ENCODE data around the gene VDR.

VDR gene

DNA sequence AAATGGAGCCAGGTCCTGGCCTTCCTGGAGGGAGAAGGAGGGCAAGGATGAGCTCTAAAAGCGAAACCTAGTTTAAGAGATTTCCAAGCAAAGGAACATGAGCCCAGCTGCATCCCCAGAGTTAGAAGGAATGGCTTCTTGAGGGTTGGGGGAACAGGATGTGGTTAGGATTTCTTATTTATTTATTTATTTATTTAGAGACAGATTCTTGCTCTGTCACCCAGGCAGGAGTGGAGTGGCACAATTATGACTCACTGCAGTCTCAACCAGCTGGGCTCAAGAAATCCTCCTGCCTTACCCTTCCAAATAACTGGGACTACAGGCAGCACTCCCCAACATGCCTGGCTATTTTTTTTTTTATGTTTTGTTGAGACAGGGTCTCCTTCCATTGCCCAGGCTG is 33.3 kb upstream of the VDR start:
- H3K27ac ChIP-seq = no peak overlapping the region
- intact Hi-C loops (cut with DNase I; ENCODE audit: low total_unique reads) = no loop called here
- TF ChIP-seq, protein P1, sequence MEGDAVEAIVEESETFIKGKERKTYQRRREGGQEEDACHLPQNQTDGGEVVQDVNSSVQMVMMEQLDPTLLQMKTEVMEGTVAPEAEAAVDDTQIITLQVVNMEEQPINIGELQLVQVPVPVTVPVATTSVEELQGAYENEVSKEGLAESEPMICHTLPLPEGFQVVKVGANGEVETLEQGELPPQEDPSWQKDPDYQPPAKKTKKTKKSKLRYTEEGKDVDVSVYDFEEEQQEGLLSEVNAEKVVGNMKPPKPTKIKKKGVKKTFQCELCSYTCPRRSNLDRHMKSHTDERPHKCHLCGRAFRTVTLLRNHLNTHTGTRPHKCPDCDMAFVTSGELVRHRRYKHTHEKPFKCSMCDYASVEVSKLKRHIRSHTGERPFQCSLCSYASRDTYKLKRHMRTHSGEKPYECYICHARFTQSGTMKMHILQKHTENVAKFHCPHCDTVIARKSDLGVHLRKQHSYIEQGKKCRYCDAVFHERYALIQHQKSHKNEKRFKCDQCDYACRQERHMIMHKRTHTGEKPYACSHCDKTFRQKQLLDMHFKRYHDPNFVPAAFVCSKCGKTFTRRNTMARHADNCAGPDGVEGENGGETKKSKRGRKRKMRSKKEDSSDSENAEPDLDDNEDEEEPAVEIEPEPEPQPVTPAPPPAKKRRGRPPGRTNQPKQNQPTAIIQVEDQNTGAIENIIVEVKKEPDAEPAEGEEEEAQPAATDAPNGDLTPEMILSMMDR (IDR thresholded peaks at IDR 0.05) = no peak
- no peak overlapping the region for H3K4me3 ChIP-seq
- H3K9me3 ChIP-seq = no peaks in the 10 kb centered on the region
- peaks cover 0 to 23% of the 10 kb centered on the region in 2 donors for H3K27me3 ChIP-seq
- no peak for DNase-seq
- no peaks in the 10 kb centered on the region for H3K36me3 ChIP-seq
- peaks cover 0 to 9% (median 3%) of the 10 kb centered on the region in 4 donors for H3K4me1 ChIP-seq

DNA sequence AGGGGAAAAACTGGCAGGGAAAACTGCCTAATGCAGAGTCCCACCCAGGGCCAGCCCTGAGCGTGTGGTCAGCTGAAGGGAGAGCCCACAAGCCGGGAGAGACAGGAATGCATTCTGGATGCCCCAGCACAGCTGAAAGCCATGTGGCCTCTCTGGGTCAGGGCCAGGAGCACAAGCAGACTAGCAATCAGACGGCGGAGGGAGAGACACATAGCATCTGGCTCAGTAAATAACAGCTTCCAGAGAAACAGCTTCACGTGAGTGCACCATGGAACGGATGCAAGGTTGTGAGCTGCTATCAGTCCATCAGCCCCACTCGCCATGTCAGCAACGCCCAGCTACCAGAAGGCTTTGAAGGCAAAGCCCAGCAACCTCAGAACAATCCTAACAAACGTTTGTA is 30.4 kb upstream of the VDR start:
- H3K4me3 ChIP-seq = no peak overlapping the region
- no peaks in the 10 kb centered on the region for H3K36me3 ChIP-seq
- H3K27ac ChIP-seq = no peak overlapping the region
- peaks cover 0 to 4% (median 0%) of the 10 kb centered on the region in 4 donors for H3K4me1 ChIP-seq
- DNase-seq = no peak
- intact Hi-C loops (cut with DNase I; ENCODE audit: low total_unique reads) = no loop called here
- H3K27me3 ChIP-seq = no peaks in the 10 kb centered on the region
- H3K9me3 ChIP-seq = no peaks in the 10 kb centered on the region
- TF ChIP-seq, protein P1 (IDR thresholded peaks at IDR 0.05) = no peak

DNA sequence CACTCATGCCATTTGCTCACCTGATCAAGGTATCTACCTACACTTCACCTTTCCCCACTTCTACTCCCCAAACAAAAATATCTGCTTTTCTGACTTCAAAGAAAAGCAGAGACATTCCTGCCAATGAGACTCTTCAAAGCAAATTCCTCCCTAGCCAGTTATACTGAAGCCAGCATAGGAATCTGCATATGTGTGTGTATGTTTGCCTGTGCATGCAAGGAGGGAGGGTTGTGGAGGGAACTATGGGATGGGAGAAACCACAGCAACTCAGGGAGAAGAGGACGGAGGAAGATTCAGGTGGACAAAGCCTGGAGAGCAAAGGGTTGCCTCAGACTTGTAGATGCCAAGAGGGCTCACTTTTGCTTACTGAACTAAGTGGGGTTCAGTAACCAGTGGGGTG is 26.4 kb upstream of the VDR start:
- Histone ChIP-seq H3K27ac (no peak overlapping the region), H3K4me1 (peaks cover 0 to 4% (median 0%) of the 10 kb centered on the region in 4 donors), H3K4me3 (no peak overlapping the region), H3K27me3 (peaks cover 0 to 8% of the 10 kb centered on the region in 2 donors), H3K9me3 (no peaks in the 10 kb centered on the region), H3K36me3 (no peaks in the 10 kb centered on the region)
- TF ChIP-seq, protein P1 (IDR thresholded peaks at IDR 0.05) = no peak
- intact Hi-C loops (cut with DNase I; ENCODE audit: low total_unique reads) = loop anchor here (5.0 kb wide), 1 partner anchor 64 kb away; no protein-coding TSS in a partner anchor
- no peak for DNase-seq

DNA sequence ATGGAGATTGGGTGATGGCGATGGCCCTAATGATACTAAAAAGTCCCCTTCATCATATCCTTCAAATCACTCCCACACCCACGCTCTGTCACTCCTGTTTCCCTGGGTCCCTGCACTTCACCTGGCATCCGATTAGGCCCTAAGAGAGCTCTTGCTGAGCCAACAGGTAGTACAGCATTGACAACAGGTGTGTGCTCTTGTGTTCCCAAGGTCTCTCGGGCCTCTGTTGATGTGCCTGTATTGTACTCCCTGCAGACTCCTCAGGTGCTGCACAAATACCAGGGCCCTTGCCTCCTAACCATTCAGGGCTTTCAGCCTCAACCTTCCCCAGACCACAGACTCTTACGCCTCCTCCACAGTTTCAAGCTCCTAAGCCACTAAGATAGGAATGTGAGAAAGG is 25.8 kb upstream of the VDR start:
- Histone ChIP-seq H3K4me1 (peaks cover 0 to 4% (median 0%) of the 10 kb centered on the region in 4 donors), H3K4me3 (no peak overlapping the region), H3K9me3 (no peaks in the 10 kb centered on the region), H3K27me3 (peaks cover 0 to 8% of the 10 kb centered on the region in 2 donors), H3K36me3 (no peaks in the 10 kb centered on the region), H3K27ac (no peak overlapping the region)
- intact Hi-C loops (cut with DNase I; ENCODE audit: low total_unique reads) = loop anchor here (5.0 kb wide), 1 partner anchor 63 kb away; no protein-coding TSS in a partner anchor
- no peak for DNase-seq
- TF ChIP-seq, protein P1 (IDR thresholded peaks at IDR 0.05) = no peak

DNA sequence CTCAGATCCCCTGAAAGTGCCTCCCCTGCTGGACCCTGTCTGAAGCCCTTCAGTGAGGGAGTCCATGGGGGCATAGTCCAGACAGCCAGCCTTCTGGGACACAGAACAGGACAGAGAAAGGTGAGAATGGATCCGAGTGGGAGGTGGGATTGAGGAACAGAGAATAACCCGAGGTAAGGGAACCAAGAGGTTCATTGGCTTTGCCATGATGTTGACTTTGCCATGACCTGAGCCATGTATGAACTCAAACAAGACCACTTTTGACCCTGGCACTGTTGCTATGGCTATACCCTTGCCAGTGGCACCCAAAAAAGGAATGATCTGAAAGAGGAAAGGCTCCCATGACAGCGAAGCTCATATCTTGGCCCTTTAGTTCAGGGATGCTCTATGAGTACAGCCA is 22.6 kb upstream of the VDR start:
- TF ChIP-seq, protein P1 (IDR thresholded peaks at IDR 0.05) = no peak
- H3K27ac ChIP-seq = no peak overlapping the region

DNA sequence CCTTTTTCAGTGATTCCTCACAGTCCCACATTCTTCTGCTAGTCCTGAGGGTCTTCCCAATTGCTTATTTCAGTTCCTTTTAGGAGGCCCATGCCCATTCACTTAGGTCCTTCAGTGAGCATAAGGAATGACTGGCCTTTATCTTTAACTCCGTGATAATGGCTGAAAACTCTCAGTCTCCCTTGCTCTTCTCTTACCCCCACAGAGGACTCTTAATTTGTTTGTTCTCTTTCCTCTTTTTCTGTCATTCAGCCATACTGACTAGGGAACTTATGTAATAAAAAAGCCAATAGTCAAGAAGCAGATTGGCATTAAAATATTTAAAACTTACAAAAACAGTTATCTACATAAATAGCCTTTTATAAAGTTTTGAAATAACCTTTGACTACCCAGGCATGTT is 17.1 kb upstream of the VDR start:
- Histone ChIP-seq H3K4me1 (no peaks in the 10 kb centered on the region), H3K27me3 (peaks cover 0 to 4% of the 10 kb centered on the region in 2 donors), H3K9me3 (no peaks in the 10 kb centered on the region), H3K36me3 (no peaks in the 10 kb centered on the region), H3K4me3 (no peak overlapping the region), H3K27ac (no peak overlapping the region)
- intact Hi-C loops (cut with DNase I; ENCODE audit: low total_unique reads) = no loop called here
- TF ChIP-seq, protein P1 (IDR thresholded peaks at IDR 0.05) = no peak
- no peak for DNase-seq

More for the DNA sequence above, 22.6 kb upstream of the VDR start:
- intact Hi-C loops (cut with DNase I; ENCODE audit: low total_unique reads) = no loop called here
- Histone ChIP-seq H3K4me1 (no peaks in the 10 kb centered on the region), H3K9me3 (no peaks in the 10 kb centered on the region), H3K4me3 (no peak overlapping the region), H3K27me3 (peaks cover 0 to 12% of the 10 kb centered on the region in 2 donors), H3K36me3 (no peaks in the 10 kb centered on the region)
- DNase-seq = no peak
